Glomerular endothelial cell (primary cell): ENCODE results near the gene PDGFD. TPM values are rescaled to one million over a fixed set of nuclear protein-coding genes. Genes with fewer than 3 reads are reported as not detected.

Experiments
- DNase-seq: peaks from one replicate; pipeline ENCODE4 v3.0.0-alpha.2; 2011; ENCODE audit warnings: low read depth, low spot score; ENCODE audit errors: extremely low read depth
- total RNA-seq: library from RNA; depleted of rRNA; stranded (reverse); fragments of >200 nt; gene quantifications from 2 replicates; pipeline ENCODE4 v1.2.3, GENCODE V29; 2015

Gene PDGFD
- total RNA-seq, 1 donor from 2014 or later, result 21.4 TPM

DNA sequence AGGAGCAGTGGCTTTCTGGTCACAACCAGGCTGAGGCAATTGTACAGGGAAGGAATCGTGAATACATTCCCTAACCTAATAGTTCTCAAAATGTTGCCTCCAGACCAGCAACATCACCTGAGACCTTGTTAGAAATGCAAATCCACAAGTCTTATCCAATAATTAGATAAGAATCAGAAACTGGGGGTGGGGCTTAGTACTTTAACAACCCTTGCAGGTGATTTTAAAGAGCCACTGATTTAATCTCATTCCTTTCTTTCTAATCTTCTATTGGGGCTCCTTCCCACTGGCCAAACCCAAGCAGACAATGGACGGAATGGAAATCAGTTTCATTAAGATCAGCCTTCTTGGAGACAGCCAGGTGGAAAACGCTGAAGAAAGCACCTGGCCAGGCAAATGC, 269.9 kb downstream of the PDGFD start:
- no peak for DNase-seq

DNA sequence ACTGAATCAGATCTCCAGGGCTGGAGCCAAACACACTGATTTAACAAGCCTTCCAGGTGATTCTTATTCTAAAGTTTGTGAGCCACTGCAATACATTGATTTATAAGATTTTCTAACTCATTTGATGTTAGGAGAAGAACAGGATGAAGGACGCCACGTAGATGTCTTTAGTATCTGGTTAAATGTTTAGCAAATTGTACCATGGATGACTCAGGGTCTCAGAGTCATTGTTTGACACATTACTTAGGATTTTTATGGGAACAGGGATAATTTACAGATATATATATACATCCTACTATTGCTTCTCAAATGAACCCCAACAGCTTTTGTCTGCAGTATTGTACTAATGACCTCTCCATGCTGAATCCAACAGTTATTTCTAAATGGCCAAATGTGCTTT, 270.6 kb downstream of the PDGFD start:
- DNase-seq, result no peak

DNA sequence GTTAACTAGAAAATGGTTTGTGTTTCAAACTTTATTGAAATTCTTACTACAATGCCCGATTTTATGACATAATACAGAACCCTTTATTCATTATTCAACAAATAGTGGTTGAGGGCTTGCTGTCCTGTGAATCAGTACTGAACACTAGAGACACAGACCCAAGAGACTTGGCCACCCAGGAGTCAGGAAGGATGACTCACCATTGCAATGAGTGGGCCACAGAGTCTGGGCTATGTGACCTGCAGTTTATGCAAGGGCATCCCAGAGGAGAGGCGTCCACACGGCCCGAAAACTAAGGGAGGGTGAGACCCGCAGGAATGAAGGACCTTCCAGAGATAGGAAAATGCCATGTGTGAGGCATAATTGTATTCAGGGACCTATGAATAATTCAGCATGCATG, 271.3 kb downstream of the PDGFD start:
- no peak for DNase-seq

DNA sequence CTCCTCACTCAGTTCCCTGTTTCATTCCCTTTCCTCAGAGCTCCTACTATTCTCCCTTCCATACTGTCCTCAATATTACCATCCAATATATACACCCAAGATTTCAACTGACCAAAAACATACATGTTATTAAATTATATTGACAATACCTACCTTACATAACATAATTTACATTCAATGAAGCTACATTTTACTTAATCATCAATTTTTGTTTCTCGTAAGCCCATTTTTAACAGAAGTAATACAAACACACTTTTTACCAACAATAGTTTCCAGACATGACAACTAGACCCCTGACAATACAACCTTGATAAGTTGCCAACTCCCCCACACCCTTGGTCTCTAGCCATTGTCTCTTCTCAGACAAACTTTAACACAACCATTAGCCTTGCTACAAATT, 273.3 kb downstream of the PDGFD start:
- no peak for DNase-seq

DNA sequence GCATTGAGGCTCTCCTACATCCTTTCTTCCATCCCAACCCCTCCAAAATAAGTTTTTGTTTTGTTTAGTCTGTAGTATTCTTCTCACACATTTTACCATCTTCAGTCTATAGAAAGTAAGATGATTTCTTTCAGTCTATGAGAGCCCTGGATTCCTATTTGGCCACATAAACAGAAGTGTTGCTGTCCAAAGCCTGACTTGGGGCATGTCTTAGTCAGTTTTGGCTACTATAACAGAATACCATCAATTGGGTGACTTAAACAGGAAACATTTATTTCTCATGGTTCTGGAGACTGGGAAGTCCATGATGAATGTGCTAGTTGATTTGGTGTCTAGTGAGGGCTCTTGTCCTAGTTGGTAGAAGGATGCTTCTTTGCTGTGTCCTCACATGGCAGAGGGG, 274.3 kb downstream of the PDGFD start:
- no peak for DNase-seq

DNA sequence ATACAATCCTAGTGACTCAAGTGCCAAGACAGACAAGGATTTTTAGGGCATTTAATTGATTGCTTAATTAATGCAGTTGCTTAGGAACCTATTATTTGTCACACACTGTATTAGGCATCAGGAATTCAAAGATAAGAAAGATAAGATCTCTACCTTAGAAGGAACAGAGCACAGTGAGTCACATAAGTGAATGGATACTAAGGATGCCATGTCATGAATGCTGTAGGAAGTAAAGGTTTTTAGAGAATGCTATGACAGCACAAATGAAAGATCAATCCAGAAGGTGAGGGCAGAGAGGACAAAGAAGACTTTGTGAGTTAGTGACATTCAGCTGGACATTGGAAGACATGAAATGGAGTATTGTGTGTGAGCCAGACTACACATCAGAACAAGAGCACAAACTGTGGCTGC, 275.4 kb downstream of the PDGFD start:
- DNase-seq, result no peak

DNA sequence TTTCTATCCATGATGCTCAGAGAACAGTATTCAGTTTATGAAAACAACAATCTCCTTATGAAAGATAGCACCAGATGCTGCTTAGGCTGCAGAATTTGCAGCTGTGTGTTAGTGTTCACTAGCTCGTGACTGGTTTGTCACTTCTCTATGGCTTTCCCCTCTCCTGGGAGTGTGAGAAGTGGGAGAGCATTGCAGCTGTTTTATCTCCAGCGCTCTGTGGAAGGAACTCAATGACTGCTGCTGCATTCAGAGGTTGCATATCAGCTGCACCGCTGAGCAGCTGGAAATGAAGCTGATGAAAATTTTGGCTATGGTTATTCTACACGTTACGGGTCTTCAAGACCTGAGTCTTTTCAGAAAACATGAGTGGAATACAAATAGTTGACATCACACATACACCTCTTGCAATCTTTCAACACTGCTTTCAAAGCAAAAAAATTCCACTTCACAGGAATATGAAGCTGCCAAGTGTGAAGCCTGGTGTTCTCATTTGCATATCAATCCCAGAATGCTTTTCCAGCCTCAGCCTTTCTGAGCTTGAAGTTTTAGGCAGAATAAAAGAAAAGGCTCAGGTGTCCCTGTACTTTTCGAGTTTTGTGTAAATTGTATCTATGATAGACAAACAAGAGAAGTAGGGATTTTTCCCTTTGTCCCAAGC, 276.8 kb downstream of the PDGFD start:
- no peak for DNase-seq

DNA sequence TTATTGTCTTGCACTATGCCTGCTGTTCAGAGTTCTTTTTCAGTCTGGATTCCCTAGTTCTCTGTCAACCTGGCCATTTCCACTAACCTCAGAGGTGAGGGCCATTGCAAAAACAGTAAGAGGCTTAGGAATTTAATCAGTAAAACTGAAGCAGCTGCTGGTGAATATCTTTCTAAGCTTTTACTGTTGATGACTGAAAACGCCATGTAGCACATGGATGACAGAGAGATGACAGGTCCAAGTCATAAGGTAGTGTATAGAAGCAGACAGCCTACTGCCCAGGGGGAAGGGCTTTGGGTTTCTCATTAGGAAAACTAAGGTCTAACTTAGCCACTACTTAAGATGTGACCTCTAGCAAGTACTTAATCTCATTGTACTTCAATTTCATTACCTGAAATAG, 280.1 kb downstream of the PDGFD start:
- DNase-seq, result no peak

DNA sequence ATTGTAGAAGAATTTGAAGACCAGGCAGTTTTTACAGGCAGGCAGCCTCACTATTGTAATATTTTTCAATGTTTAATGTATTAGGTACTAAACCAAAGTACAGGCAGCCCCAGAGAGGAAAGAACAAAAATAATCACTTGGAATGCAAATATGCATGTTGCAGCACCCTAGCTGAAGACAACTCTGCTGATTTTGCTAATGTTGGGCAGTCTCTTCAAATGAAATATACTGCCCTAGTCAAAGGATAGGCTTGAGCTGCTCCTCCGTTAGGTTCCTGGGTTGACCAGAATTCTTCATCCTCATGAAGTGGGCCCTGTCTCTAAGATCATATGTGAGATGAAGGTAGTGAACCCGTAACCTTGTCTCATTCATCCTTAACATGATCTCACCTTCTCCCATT, 280.7 kb downstream of the PDGFD start:
- no peak for DNase-seq

DNA sequence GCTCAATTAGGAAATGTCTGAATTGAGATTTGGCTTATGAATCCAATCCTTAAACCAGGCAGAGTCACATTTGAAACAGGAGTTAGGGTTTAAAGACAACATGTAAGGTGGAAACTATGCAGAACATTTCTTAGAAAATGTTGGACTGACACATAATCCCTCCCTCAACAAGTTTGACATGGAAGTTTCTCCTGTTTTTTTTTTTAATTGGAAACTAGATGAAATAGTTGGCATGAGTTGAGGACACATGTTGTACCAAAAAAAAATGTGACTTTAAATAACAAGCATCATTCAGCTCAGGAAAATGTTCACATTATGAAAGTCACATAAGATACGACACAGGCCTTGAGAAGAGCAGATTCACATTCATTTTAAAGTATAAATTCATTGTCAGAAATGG, 282.4 kb downstream of the PDGFD start:
- DNase-seq, result no peak

DNA sequence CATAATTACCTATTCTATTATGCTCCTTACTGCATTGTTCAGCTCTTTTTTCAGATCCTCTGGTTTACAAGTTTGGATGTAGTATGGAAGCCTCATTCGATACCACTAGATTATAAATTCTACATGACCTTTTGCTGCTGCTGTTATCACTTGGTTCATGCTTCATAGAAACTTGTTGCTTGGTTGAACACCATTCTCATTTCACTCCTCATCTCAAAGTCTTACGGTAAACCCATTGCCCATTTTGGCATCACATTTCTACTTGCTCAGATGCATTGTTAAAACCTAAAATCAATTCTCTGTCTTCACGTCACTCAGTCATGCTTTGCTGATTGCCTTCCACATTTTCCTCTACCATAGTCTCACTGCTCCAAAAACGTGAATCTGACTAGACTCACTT, 283.0 kb downstream of the PDGFD start:
- DNase-seq, result no peak

DNA sequence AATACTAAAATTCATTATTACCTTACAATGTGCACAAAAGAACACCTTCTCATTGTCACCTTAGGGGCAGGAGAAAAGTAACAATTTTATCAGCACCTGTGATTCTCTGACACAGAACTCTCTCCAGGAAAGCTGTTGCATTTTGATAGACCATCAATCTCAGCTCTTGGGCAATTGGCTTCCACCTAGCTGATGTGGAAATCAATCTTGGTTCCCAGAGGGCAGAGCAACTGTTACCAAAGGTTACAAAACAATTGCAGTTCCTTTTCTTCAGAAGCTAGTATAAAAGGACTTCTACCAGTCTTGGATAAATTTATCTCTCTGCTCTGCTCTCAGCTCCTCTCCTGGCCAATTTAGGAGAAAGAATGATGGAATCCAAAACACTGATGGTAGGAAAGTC, 285.3 kb downstream of the PDGFD start:
- no peak for DNase-seq

DNA sequence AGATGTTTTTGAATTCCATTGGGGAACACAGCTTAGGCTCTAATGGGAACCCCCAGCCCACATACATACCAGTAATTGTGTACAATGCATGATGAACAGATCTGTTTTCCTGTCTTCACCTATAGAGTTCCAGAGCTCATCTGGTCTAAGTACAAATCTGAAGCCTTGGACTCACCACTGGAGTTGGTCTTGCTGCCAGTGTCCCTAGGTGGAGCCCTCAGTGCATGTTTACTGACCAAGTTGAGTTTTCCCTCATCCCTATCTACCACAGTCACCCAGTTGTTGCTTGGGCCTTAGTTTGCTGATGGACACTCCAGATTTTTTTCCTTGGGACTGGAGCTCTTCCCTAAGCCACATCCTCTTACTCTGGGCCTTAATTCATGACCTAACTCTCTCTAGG, 286.7 kb downstream of the PDGFD start:
- no peak for DNase-seq

DNA sequence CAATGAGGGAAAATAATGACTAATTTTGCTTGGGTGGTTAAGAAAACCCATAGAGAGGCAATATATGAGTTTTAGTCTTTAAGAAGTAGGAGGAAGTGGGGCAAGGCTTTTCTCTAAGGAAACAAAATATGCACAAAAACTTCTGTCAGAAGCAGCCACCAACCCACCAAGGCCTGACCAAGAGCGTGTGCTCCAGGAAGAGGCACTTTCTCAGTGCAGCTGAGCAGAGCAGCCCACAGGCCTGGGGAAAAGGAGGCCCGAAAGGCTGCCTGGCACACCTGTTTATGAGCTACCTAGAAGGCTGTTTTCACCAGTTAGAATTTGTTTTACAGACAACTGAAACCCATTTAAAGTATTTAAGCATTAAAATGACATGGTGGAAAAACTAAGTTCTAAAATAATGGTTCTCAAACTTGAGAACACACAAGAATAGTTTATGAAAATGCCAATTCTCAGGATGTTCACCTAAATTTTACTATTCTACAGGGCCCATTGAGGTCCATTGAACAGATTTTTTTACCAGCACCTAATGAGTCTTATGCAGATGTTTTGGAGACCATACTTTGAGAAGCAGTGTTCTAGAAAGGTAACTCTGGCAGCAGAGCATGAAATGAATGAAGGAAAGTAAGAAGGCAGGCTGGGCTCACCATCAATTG, 288.0 kb downstream of the PDGFD start:
- no peak for DNase-seq

DNA sequence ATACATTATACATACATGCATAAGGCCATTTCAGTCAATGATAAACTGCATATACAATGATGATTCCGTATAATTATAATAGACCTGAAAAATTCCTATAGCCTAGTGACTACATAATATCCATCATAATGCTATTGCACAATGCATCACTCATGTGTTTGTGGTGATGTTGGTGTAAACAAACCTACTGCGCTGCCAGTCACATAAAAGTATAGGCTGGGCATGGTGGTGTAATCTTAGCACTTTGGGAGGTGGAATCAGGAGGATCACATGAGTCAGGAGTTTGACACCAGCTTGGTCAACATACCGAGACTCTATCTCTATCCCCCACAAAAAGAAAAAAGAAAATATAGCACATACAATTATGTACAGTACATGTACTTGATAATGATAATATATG, 291.2 kb downstream of the PDGFD start:
- no peak for DNase-seq

DNA sequence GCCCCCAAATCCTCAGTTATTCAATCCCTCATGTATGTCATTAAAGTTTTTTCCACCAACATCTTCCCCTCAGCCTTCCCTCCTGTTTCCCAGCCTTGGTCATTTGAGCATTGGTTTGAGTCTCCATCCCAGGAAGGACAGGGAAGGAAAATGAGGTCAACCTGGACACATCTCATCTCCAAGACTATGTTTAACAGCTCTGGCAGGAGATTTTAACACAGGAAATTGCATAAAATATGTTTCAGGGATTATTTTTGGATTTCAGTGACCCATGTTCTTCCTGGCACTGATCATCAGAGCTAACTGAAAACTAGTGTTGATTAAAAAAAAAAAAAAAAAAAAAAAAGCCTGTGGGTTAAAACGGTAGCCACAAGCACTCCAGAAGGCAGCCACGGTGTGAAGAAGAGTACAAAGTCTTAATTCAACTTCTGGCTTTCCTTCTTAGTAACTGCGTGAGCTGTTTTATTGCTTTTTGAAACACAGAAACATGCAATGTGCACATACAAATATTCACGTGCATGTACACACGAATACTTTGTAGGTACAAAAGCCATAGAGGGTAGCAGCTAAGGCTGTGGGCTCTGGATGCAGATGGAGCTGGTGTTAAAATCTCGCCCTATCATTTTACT, 291.9 kb downstream of the PDGFD start:
- no peak for DNase-seq

DNA sequence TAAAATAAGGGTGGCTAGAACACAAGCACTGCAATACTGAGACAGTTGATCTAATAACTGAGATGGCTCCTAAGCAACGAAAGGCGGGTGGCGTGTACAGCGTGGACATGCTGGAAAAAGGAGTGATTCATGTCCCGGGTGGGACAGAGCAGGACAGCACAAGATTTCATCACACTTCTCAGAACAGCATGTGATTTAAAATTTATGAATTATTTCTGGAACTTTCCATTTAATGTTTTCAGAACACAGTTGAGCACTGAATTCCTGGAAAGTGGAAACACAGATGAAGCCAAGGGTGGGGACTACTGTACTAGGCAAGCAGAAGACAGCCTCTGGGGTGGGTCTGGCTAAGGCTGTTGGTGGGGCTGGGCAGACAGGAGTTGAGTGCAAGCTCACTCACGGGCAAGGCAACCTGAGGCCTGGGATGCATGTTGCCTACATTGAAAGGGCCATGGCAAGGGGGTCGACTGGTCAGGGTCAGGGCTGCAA, 293.1 kb downstream of the PDGFD start:
- no peak for DNase-seq

DNA sequence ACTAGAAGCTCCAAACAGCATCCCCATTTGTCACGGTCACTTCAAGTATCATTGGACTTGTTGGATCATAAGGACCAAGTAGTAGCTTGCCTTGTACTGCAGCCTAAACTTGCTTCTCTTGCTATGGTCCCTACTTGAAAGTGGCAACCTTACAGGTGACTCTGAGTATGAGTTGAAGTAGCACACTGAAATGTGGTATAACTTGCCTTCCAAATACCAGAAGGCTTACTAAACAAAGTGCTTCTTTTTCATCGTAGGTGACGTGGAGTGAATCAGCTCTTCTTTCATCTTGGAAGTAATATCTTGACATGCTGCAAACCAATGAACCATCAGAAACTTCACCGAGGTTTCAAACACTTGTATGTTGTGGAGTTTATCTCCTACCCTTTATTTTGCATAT, 296.5 kb downstream of the PDGFD start:
- DNase-seq, result no peak

DNA sequence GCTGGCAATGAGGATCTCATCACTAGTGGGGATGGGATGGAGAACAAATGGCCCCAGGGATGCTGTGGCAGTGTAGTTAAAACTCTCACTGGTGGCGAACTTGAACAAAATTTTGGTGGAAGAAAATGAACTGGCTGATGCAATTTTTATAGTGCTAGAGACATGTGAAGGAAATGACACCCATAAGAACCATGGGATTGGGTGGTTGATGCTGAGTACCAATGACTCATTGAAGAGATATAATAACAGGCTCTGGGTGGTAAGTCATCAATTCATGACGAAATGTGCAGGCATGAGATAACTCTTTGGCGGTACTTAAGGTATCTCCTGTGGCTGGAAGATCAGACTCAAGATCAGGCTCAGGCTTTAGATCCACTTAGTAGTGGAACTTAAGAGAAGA, 300.4 kb downstream of the PDGFD start:
- no peak for DNase-seq

DNA sequence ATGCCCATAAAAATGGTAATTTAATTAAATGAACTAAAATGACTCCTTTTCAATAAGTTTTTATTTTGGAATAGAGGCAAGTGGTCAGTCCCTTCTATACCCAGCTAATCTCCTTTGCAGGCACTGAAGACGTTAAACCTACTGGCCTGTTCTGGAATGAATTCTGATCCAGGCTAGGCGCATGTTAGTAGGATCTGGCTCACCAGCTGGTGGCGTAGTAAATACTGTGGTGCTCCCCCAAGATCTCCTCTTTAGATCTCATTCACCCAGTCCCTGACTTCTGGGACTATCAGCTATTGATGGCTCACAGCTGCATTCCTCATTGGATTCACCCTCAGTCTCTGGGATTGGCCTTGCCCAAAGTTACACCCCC, 301.2 kb downstream of the PDGFD start:
- DNase-seq, result no peak

DNA sequence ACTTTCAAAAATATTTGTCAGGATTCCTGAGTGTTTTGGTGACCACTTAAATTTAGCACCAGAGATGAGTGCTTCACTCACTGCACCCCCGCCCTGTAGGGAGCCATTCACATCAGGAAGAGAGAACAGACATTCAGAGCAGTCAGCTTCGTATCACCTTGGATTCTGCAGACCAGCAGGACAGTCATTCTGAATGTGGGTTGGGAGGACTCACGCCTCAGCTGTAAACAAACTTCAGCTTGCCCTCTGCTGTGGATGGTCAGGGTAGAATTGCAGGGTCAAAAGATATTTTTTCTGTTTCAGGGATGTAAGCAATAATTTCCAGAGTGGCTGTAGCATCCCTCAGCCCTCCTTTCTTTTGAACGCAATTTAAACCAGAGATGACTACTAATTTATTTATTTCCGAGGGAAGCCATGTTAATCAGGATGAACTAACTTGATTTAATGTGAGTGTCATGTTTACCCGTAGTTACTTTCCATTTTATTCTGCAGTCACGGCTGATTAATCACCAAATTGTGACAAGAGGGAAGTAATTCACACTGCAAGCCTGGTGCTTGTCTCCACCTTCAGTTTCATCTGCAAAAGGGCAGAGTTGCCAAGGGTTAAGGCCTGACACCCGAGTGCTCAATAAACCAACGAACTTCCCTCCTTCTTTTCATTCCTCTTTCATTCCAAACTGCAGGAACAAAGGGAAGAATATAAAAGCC, 301.7 kb downstream of the PDGFD start:
- no peak for DNase-seq
